SK-N-SH (cell line): ENCODE data around the gene CALCOCO2. TPM values are rescaled to one million over a fixed set of nuclear protein-coding genes. Genes with fewer than 3 reads are reported as not detected.

Experiments used
- CTCF ChIA-PET: fragments of 300-600, 350-600 bp; formaldehyde crosslinking; extraction: SDS; loops from one replicate; lab custom pipeline; 2021; lab: Yijun Ruan, JAX
- POLR2A ChIA-PET: fragments of 350-600 bp; sonication (Branson Sonifier 250); formaldehyde crosslinking; extraction: SDS; loops from one replicate; lab custom pipeline; 2020; ENCODE audit warnings: antibody characterized with exemption, inconsistent platforms; lab: Yijun Ruan, JAX
- DNase-seq: peaks from one replicate; pipeline ENCODE4 v3.0.0; 2012
- H2AFZ ChIP-seq: fragments of 200-600 bp; sonication (generic); 2 replicates; pipeline ENCODE4 v1.8.1; 2016; ENCODE audit warnings: antibody characterized with exemption, mild to moderate bottlenecking, low read depth
- H3F3A ChIP-seq: fragments of 200-600 bp; sonication (generic); replicated peaks from 2 replicates; pipeline ENCODE3; 2016; ENCODE audit warnings: antibody characterized with exemption, mild to moderate bottlenecking; ENCODE audit not compliant: insufficient read depth
- H3K27ac ChIP-seq, 2 experiments: fragments of 200-500 bp in 1 of 2; fragments of 200-600 bp in 1 of 2; sonication (Bioruptor generic) in 1 of 2; sonication (generic), shearing (Covaris generic) in 1 of 2; 2 replicates each; pipeline versions ENCODE4 v1.5.1 to v1.6.1; 2014 to 2016; ENCODE audit warnings: low read depth in 2 of 2, inconsistent platforms in 1 of 2, low read length in 1 of 2, mild to moderate bottlenecking in 1 of 2, mixed read lengths in 1 of 2
- H3K27me3 ChIP-seq: fragments of 200-600 bp; sonication (generic), shearing (Covaris generic); 2 replicates; pipeline ENCODE4 v1.6.1; 2016; ENCODE audit warnings: mixed run types; ENCODE audit not compliant: insufficient read depth
- H3K36me3 ChIP-seq, 2 experiments: fragments of 200-500 bp in 1 of 2; fragments of 200-600 bp in 1 of 2; sonication (Bioruptor generic) in 1 of 2; sonication (generic) in 1 of 2; replicated peaks in 1 of 2; 2 replicates each; pipeline versions ENCODE3 to v1.5.1; 2014 to 2016; ENCODE audit warnings: low read length in 1 of 2, mild to moderate bottlenecking in 1 of 2; ENCODE audit not compliant: insufficient read depth in 2 of 2, control insufficient read depth in 1 of 2
- H3K4me1 ChIP-seq, 2 experiments: fragments of 200-500 bp in 1 of 2; fragments of 200-600 bp in 1 of 2; sonication (Bioruptor generic) in 1 of 2; sonication (generic), shearing (Covaris generic) in 1 of 2; 2 replicates each; pipeline versions ENCODE4 v1.5.1 to v1.6.1; 2014 to 2016; ENCODE audit warnings: low read depth in 1 of 2, low read length in 1 of 2, mixed run types in 1 of 2; ENCODE audit not compliant: insufficient read depth in 2 of 2, control insufficient read depth in 1 of 2
- H3K4me2 ChIP-seq: fragments of 200-600 bp; sonication (generic), shearing (Covaris generic); 2 replicates; pipeline ENCODE4 v1.6.1; 2017; ENCODE audit warnings: mixed run types
- H3K4me3 ChIP-seq, 2 experiments: fragments of 200-500 bp in 1 of 2; fragments of 200-600 bp in 1 of 2; sonication (Bioruptor generic) in 1 of 2; sonication (generic), shearing (Covaris generic) in 1 of 2; 2 replicates each; pipeline versions ENCODE4 v1.5.1 to v1.8.1; 2014 to 2016; ENCODE audit warnings: low read depth in 2 of 2, inconsistent platforms in 1 of 2, low read length in 1 of 2, mild to moderate bottlenecking in 1 of 2, mixed read lengths in 1 of 2, moderate library complexity in 1 of 2
- H3K79me2 ChIP-seq: fragments of 200-600 bp; sonication (generic); 2 replicates; pipeline ENCODE4 v1.8.1; 2017; ENCODE audit warnings: mild to moderate bottlenecking; ENCODE audit not compliant: insufficient read depth
- H3K9ac ChIP-seq: fragments of 200-600 bp; sonication (generic); 2 replicates; pipeline ENCODE4 v1.6.1; 2017; ENCODE audit warnings: mixed run types
- H3K9me2 ChIP-seq: fragments of 200-600 bp; sonication (generic); 2 replicates; pipeline ENCODE4 v1.6.1; 2017; ENCODE audit warnings: mixed run types
- H3K9me3 ChIP-seq: fragments of 200-600 bp; sonication (generic); 2 replicates; pipeline ENCODE4 v1.6.1; 2017; ENCODE audit warnings: mixed run types, mild to moderate bottlenecking, moderate library complexity
- H4K20me1 ChIP-seq: fragments of 200-600 bp; sonication (generic); 2 replicates; pipeline ENCODE4 v1.6.1; 2017; ENCODE audit warnings: mild to moderate bottlenecking, mixed run types; ENCODE audit not compliant: insufficient read depth
- FOSL2 ChIP-seq: IDR thresholded peaks from 2 replicates; pipeline ENCODE4 v1.4.0; 2012; ENCODE audit warnings: low read depth, mild to moderate bottlenecking, moderate library complexity, borderline replicate concordance
- FOXJ3 ChIP-seq: sonication (generic); formaldehyde crosslinking; IDR thresholded peaks from 2 replicates; pipeline ENCODE4 v1.5.1; 2020; ENCODE audit warnings: mild to moderate bottlenecking, missing genetic modification reagents
- JUND ChIP-seq: IDR thresholded peaks from 2 replicates; pipeline ENCODE4 v1.4.0; 2012
- MXI1 ChIP-seq: IDR thresholded peaks from 2 replicates; pipeline ENCODE4 v1.6.1; 2012; ENCODE audit warnings: mild to moderate bottlenecking, low read depth, low read length, improper control_type of control experiment
- NFIC ChIP-seq: IDR thresholded peaks from 2 replicates; pipeline ENCODE4 v1.4.0; 2012; ENCODE audit warnings: borderline replicate concordance
- NRF1 ChIP-seq: IDR thresholded peaks from 2 replicates; pipeline ENCODE4 v1.6.1; 2012; ENCODE audit warnings: low read depth, mild to moderate bottlenecking, low read length
- POLR2AphosphoS5 ChIP-seq: IDR thresholded peaks from 2 replicates; pipeline ENCODE4 v1.6.1; 2012; ENCODE audit warnings: low read depth, low read length
- RAD21 ChIP-seq: IDR thresholded peaks from 2 replicates; pipeline ENCODE4 v1.6.1; 2012; ENCODE audit warnings: mild to moderate bottlenecking, low read length
- TAF1 ChIP-seq: IDR thresholded peaks from 2 replicates; pipeline ENCODE4 v1.6.1; 2012; ENCODE audit warnings: low read depth, mild to moderate bottlenecking, low read length, moderate library complexity, borderline replicate concordance
- TEAD4 ChIP-seq: IDR thresholded peaks from 2 replicates; pipeline ENCODE4 v1.4.0; 2012; ENCODE audit warnings: mild to moderate bottlenecking, borderline replicate concordance; ENCODE audit not compliant: insufficient read depth
- YY1 ChIP-seq: IDR thresholded peaks from 2 replicates; pipeline ENCODE4 v1.4.0; 2012; ENCODE audit warnings: low read depth, mild to moderate bottlenecking
- WGBS: methylation state at CpG from one replicate; pipeline ENCODE4 v1.1.6; 2017; ENCODE audit warnings: low lambda C conversion rate; 5-methylcytosine and 5-hydroxymethylcytosine counted together
- polyA plus RNA-seq, 3 experiments: library from polyadenylated mRNA; depleted of rRNA; stranded (reverse); fragments of >200 nt; gene quantifications; 2 replicates each; pipeline ENCODE4 v1.2.3, GENCODE V29; 2012
- TF ChIP-seq, protein P1 (sequence below): fragments of 200-600 bp; sonication (generic); IDR thresholded peaks from 2 replicates; pipeline ENCODE4 v1.6.1; 2017; ENCODE audit warnings: antibody characterized with exemption, mild to moderate bottlenecking, moderate library complexity
- TF ChIP-seq, protein P2 (sequence below): IDR thresholded peaks from 2 replicates; pipeline ENCODE4 v1.4.0; 2012; ENCODE audit warnings: low read depth, borderline replicate concordance

CALCOCO2 gene
- polyA plus RNA-seq, 1 of the 3 experiments (the other 2 are of a cell fraction) = 49.9 TPM

DNA sequence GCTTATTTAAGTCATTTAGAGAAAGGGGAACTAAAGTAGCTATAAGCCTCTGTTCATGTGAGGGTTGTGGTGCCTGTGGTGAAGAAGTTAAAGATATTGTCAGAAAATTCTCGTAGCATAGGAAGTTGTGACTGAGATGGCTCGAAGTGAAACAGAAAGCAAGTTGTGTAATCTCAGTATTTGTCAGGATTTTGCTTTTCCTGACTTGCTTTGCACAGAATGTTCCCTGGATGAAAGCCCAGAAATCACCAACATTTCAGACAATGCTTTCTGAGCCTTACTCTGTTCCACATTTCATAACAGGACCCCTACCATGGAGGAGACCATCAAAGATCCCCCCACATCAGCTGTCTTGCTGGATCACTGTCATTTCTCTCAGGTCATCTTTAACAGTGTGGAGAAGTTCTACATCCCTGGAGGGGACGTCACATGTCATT lies 10.6 kb downstream of the CALCOCO2 start (continued):
- TF ChIP-seq, protein P1, sequence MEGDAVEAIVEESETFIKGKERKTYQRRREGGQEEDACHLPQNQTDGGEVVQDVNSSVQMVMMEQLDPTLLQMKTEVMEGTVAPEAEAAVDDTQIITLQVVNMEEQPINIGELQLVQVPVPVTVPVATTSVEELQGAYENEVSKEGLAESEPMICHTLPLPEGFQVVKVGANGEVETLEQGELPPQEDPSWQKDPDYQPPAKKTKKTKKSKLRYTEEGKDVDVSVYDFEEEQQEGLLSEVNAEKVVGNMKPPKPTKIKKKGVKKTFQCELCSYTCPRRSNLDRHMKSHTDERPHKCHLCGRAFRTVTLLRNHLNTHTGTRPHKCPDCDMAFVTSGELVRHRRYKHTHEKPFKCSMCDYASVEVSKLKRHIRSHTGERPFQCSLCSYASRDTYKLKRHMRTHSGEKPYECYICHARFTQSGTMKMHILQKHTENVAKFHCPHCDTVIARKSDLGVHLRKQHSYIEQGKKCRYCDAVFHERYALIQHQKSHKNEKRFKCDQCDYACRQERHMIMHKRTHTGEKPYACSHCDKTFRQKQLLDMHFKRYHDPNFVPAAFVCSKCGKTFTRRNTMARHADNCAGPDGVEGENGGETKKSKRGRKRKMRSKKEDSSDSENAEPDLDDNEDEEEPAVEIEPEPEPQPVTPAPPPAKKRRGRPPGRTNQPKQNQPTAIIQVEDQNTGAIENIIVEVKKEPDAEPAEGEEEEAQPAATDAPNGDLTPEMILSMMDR = no peak
- no peak for TF ChIP-seq RAD21
- TF ChIP-seq TEAD4 = no peak
- no peak for TF ChIP-seq NFIC
- TF ChIP-seq NRF1 = no peak
- TF ChIP-seq FOXJ3 (CRISPR knock-in tag) = no peak
- TF ChIP-seq YY1 = no peak
- no peak for TF ChIP-seq JUND
- TF ChIP-seq TAF1 = no peak
- TF ChIP-seq MXI1 = no peak

DNA sequence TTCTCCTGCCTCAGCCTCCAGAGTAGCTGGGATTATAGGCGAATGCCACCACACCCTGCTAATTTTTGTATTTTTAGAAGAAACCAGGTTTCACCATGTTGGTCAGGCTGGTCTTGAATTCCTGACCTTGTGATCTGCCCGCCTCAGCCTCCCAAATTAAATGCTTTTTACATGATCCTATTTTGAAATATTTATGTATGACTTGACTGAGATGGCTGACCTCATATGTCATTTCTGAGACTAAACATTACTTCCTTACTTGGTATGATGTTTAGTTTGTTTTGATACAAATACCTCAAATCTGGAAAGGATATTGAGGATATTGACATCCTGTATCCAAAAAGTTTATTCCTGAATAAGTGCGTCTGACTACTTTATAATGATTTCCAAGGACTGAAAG lies 11.9 kb downstream of the CALCOCO2 start:
- POLR2A ChIA-PET = no interaction called here
- Histone ChIP-seq H3K27me3 (no peaks in the 10 kb centered on the region), H3F3A (peaks cover 6% of the 10 kb centered on the region), H3K4me3 (no peak overlapping the region), H3K9ac (no peak overlapping the region), H3K79me2 (peaks cover 31% of the 10 kb centered on the region; the same call in 1 of the 2 replicates), H3K4me1 (peaks cover 0 to 12% of the 10 kb centered on the region in 2 experiments; a peak in 1 of 4 replicates), H3K9me2 (no peaks in the 10 kb centered on the region), H3K36me3 (peaks cover 25 to 41% of the 10 kb centered on the region in 2 experiments), H2AFZ (no peak overlapping the region), H4K20me1 (0 out of 2 replicates have a peak, but pooled peaks cover 5% of the 10 kb centered on the region), H3K9me3 (no peaks in the 10 kb centered on the region), H3K4me2 (no peak overlapping the region), H3K27ac (no peak overlapping the region)
- TF ChIP-seq, protein P2, sequence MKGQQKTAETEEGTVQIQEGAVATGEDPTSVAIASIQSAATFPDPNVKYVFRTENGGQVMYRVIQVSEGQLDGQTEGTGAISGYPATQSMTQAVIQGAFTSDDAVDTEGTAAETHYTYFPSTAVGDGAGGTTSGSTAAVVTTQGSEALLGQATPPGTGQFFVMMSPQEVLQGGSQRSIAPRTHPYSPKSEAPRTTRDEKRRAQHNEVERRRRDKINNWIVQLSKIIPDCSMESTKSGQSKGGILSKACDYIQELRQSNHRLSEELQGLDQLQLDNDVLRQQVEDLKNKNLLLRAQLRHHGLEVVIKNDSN = no peak
- no peak for TF ChIP-seq POLR2AphosphoS5
- WGBS = 96% methylated on average over 3 of the region's 3 CpGs
- DNase-seq = no peak
- CTCF ChIA-PET = interaction anchor here (1.0 to 7.7 kb wide), 3 partner anchors 28 to 224 kb away, joined by 4 to 54 read pairs (median 6); no protein-coding TSS in a partner anchor

DNA sequence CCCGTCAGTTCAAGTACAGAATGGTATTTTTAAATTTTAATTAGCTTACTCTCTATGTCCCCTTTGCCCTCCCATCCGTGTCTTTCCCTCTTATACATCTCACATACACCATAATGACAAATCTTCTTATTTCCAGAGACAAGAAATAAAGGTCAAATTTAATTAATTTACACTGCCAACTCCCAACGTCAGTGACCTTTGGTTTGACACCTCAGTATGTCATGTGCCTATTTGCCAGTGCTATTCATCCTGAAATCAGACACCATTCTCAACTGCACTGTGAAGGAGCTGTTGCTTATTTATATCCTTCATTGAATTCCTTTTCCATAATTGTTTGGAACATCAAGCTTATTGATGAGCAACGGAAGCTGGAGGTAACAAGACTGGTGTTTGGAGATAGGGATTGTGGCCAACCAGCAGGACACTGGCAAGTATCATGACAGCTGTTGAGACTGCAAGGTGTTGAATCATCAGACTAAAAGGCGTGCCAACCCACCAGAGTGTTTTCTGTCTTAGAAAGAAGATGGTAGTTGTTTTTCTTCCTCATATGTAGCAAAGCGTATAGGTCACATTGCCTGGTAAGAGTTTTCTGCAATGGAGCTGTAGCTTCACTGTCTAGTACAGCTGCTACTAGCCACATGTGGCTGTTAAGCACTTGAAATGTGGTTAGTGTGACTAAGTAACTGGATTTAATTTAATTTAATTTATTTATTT lies 12.5 kb downstream of the CALCOCO2 start:
- WGBS = 88% methylated on average over 6 of the region's 6 CpGs
- CTCF ChIA-PET = interaction anchor here (1.0 to 7.7 kb wide), 5 partner anchors 25 to 225 kb away, joined by 4 to 54 read pairs (median 6); no protein-coding TSS in a partner anchor

More for the DNA sequence above, 12.5 kb downstream of the CALCOCO2 start:
- Histone ChIP-seq H3F3A (peaks cover 6% of the 10 kb centered on the region), H3K9ac (no peak overlapping the region), H2AFZ (no peak overlapping the region), H3K79me2 (peaks cover 25% of the 10 kb centered on the region; the same call in 1 of the 2 replicates), H3K9me3 (no peaks in the 10 kb centered on the region), H3K4me2 (no peak overlapping the region), H3K9me2 (no peaks in the 10 kb centered on the region), H3K4me3 (no peak overlapping the region), H3K27me3 (no peaks in the 10 kb centered on the region), H3K4me1 (peaks cover 0 to 12% of the 10 kb centered on the region in 2 experiments; a peak in 1 of 4 replicates), H3K27ac (no peak overlapping the region), H4K20me1 (0 out of 2 replicates have a peak, but pooled peaks cover 5% of the 10 kb centered on the region), H3K36me3 (peaks cover 29 to 47% of the 10 kb centered on the region in 2 experiments)
- POLR2A ChIA-PET = no interaction called here
- DNase-seq = no peak
- no peak for TF ChIP-seq FOSL2
